Suprapubic skin (tissue), 3 donors: ENCODE data around the gene GNB1L.

Source experiments
- POLR2AphosphoS5 ChIP-seq, 3 donors: sonication (generic); formaldehyde crosslinking; IDR thresholded peaks; one replicate each; pipeline ENCODE4 v1.6.1; 2017; ENCODE audit warnings: antibody characterized with exemption in 3 of 3
- TF ChIP-seq, protein P1 (sequence below), 2 donors: fragments of 200-600 bp in 1 of 2; fragments of 450-650 bp in 1 of 2; sonication (generic) in 1 of 2; IDR thresholded peaks; one replicate each; pipeline ENCODE4 v1.5.1; 2016 to 2019; ENCODE audit warnings: antibody characterized with exemption in 2 of 2, mild to moderate bottlenecking in 1 of 2, moderate library complexity in 1 of 2

- TF ChIP-seq, protein P1, sequence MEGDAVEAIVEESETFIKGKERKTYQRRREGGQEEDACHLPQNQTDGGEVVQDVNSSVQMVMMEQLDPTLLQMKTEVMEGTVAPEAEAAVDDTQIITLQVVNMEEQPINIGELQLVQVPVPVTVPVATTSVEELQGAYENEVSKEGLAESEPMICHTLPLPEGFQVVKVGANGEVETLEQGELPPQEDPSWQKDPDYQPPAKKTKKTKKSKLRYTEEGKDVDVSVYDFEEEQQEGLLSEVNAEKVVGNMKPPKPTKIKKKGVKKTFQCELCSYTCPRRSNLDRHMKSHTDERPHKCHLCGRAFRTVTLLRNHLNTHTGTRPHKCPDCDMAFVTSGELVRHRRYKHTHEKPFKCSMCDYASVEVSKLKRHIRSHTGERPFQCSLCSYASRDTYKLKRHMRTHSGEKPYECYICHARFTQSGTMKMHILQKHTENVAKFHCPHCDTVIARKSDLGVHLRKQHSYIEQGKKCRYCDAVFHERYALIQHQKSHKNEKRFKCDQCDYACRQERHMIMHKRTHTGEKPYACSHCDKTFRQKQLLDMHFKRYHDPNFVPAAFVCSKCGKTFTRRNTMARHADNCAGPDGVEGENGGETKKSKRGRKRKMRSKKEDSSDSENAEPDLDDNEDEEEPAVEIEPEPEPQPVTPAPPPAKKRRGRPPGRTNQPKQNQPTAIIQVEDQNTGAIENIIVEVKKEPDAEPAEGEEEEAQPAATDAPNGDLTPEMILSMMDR (IDR thresholded peaks at IDR 0.05), result no peak
- TF ChIP-seq POLR2AphosphoS5 (IDR thresholded peaks at IDR 0.05), result no peak
These were observed 12.9 kb upstream of the GNB1L start for GRCh38 chr22:19867617-19868016.
